Lower leg skin (tissue), 4 donors: ENCODE results near the gene DMRTB1. TPM values are rescaled to one million over a fixed set of nuclear protein-coding genes. Genes with fewer than 3 reads are reported as not detected.

Experiments
- DNase-seq, 2 donors: peaks; one replicate each; pipeline ENCODE4 v3.0.0-alpha.2; 2019; ENCODE audit warnings: low spot score in 2 of 2
- H3K4me3 ChIP-seq: fragments of 200-600 bp; sonication (generic); 2 replicates; pipeline ENCODE4 v1.5.1; 2017; ENCODE audit warnings: mild to moderate bottlenecking, low read depth; ENCODE audit not compliant: poor library complexity, severe bottlenecking
- CTCF ChIP-seq, 3 donors: fragments of 450-650 bp; IDR thresholded peaks; one replicate each; pipeline ENCODE4 v1.5.1; 2016; ENCODE audit warnings: antibody characterized with exemption in 3 of 3, mild to moderate bottlenecking in 3 of 3, moderate library complexity in 2 of 3
- POLR2A ChIP-seq, 2 donors: fragments of 450-650 bp; IDR thresholded peaks; one replicate each; pipeline ENCODE4 v1.6.1; 2016 to 2017; ENCODE audit warnings: antibody characterized with exemption in 2 of 2, mild to moderate bottlenecking in 1 of 2, moderate library complexity in 1 of 2
- WGBS, 2 donors: methylation state at CpG; one replicate each; pipeline ENCODE4 v1.1.5; 2018; 5-methylcytosine and 5-hydroxymethylcytosine counted together
- intact Hi-C: fragments of 100-400 bp; cut with DNase I; formaldehyde crosslinking; loops from one replicate; pipeline ENCODE4 v1.15.0; 2023; ENCODE audit warnings: low total_unique reads
- total RNA-seq, 4 donors: library from RNA; depleted of rRNA; stranded (reverse); fragments of >200 nt; gene quantifications; one replicate each; pipeline ENCODE4 v1.1.0, GENCODE V29; 2016

DMRTB1 gene
- total RNA-seq, 4 donors from 2014 or later: not detected

DNA sequence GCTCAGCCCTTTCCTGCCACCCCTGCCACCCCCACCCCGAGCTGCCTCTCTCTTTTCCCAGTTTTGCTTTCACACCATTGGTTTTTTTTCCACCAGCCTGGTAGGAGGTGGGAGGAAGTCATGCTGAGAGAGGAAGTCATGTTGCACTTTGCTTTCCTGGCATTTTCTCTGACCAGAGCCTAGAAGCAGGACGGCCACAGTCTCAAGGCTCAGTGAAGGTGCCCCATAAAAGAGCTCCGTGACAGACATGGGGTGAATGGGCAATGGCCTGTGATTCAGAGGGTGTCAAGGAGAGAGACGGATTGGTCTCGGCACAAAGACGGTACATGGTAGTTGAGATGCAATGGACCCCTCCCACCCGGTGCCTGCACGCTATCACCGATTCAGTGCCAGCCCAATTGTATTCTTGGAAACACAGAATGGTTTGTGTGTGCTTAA is 42.1 kb upstream of the DMRTB1 start:
- H3K4me3 ChIP-seq: no peak overlapping the region
- WGBS, 2 donors: 38 to 50% methylated on average over 9 of the region's 9 CpGs
- TF ChIP-seq POLR2A (IDR thresholded peaks at IDR 0.05) (no peak), CTCF (IDR thresholded peaks at IDR 0.05) (no peak)
- intact Hi-C loops: no loop called here
- peak in 1 of 2 donors; percentile 59 for DNase-seq

- TF ChIP-seq CTCF (IDR thresholded peaks at IDR 0.05) (no peak), POLR2A (IDR thresholded peaks at IDR 0.05) (no peak)
- 36 to 38% methylated on average over 5 of the region's 5 CpGs for whole genome bisulfite sequencing, 2 donors
- intact Hi-C loops: no loop called here
- no peak for DNase-seq
- no peak overlapping the region for H3K4me3 ChIP-seq
Observed at GRCh38 chr1:53419034-53419433, 40.2 kb upstream of the DMRTB1 start.

GRCh38 chr1:53420341-53420740 is 38.9 kb upstream of the DMRTB1 start:
- no peak for DNase-seq
- 91 to 96% methylated on average over 2 of the region's 2 CpGs for WGBS, 2 donors
- TF ChIP-seq POLR2A (IDR thresholded peaks at IDR 0.05): no peak
- no peak for TF ChIP-seq CTCF (IDR thresholded peaks at IDR 0.05)
- H3K4me3 ChIP-seq: no peak overlapping the region
- intact Hi-C loops: no loop called here

DNA sequence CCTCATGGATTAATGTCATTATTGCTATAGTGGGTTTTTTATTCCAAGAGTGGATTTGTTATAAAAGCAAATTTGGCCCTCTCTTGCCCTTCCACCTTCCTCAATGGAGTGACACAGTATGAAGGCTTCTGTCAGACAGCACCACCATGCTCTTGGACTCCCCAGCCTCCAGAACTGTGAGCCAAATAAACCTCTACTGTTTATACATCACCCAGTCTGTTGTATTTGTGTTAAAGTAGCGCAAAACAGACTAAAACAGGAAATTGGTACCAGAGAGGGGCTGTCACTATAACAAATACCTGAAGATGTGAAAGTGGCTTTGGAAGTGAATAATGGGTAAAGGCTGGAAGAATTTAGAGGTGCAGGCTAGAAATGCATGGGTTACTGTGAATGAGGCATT is 38.0 kb upstream of the DMRTB1 start:
- TF ChIP-seq POLR2A (IDR thresholded peaks at IDR 0.05) (no peak), CTCF (IDR thresholded peaks at IDR 0.05) (no peak)
- H3K4me3 ChIP-seq: no peak overlapping the region
- 89 to 95% methylated on average over 1 of the region's 1 CpG for WGBS, 2 donors
- no peak for DNase-seq
- intact Hi-C loops: no loop called here

- intact Hi-C loops: no loop called here
- WGBS, 2 donors: 38 to 45% methylated on average over 5 of the region's 5 CpGs
Observed at GRCh38 chr1:53430261-53430660, 28.9 kb upstream of the DMRTB1 start.

More at GRCh38 chr1:53430261-53430660, 28.9 kb upstream of the DMRTB1 start:
- TF ChIP-seq POLR2A (IDR thresholded peaks at IDR 0.05) (no peak), CTCF (IDR thresholded peaks at IDR 0.05) (no peak)
- DNase-seq: no peak
- no peak overlapping the region for H3K4me3 ChIP-seq
